ENCODE measurements around the gene PHYKPL.

- no peak for TF ChIP-seq POLR2AphosphoS5 (IDR thresholded peaks at IDR 0.05; ENCODE audit: low read depth, low read length)
- no peak for TF ChIP-seq TAF1 (IDR thresholded peaks at IDR 0.05; ENCODE audit: borderline replicate concordance, insufficient read depth, low read length)
- TF ChIP-seq FOXP2 (optimal IDR thresholded peaks at IDR 0.05; ENCODE audit: borderline replicate concordance, extremely low read depth, extremely low read length, insufficient read depth) = no peak
Measured at GRCh38 chr5:178162481-178162880, 70.1 kb downstream of the PHYKPL start.

All from PFSK-1 (cell line).